ENCODE data around the gene TLR5.

TLR5 gene

GRCh38 chr1:223142795-223143536, at the start of gene TLR5:
Gene TLR5, minus strand, starts transcription at chr1:223143248. Its CDS starts 30,217 bp downstream, at chr1:223113031.
- no peaks in the 10 kb centered on the region for H4K20me1 ChIP-seq (ENCODE audit: low read depth, low read length)
- TF ChIP-seq CTCF (IDR thresholded peaks at IDR 0.05; ENCODE audit: insufficient read depth, low read length, poor library complexity, severe bottlenecking) (peak; percentile 71), EZH2phosphoT487 (conservative IDR thresholded peaks at IDR 0.05; ENCODE audit: low read length) (no peak)

GRCh38 chr1:223189903-223190724, 47.1 kb upstream of the TLR5 start:
- no peak overlapping the region for H2AFZ ChIP-seq (ENCODE audit: low read depth, low read length, severe bottlenecking)
- no peaks in the 10 kb centered on the region for H3K79me2 ChIP-seq (ENCODE audit: insufficient read depth, low read length)
- no peaks in the 10 kb centered on the region for H3K9me3 ChIP-seq (ENCODE audit: insufficient read depth, low read length)
- no peak overlapping the region for H3K4me3 ChIP-seq (ENCODE audit: insufficient read depth, low read length, poor library complexity, severe bottlenecking)
- no peaks in the 10 kb centered on the region for H3K27me3 ChIP-seq (ENCODE audit: low read length)
- no peak overlapping the region for H3K4me2 ChIP-seq (ENCODE audit: low read depth, low read length, poor library complexity, severe bottlenecking)
- no peaks in the 10 kb centered on the region for H3K9me2 ChIP-seq (replicated peaks; ENCODE audit: insufficient read depth, low read length)
- TF ChIP-seq CTCF (IDR thresholded peaks at IDR 0.05; ENCODE audit: insufficient read depth, low read length, poor library complexity, severe bottlenecking) (no peak), EZH2phosphoT487 (conservative IDR thresholded peaks at IDR 0.05; ENCODE audit: low read length) (no peak)
- H3K27ac ChIP-seq (ENCODE audit: low read depth, low read length), result no peak overlapping the region
- no peaks in the 10 kb centered on the region for H3K36me3 ChIP-seq (ENCODE audit: low read length)
- H3F3A ChIP-seq (ENCODE audit: insufficient read depth), result no peaks in the 10 kb centered on the region
- no peak overlapping the region for H3K9ac ChIP-seq (ENCODE audit: low read length)
- H4K20me1 ChIP-seq (ENCODE audit: low read depth, low read length), result no peaks in the 10 kb centered on the region

More at GRCh38 chr1:223142795-223143536, at the start of gene TLR5:
- no peaks in the 10 kb centered on the region for H3K9me2 ChIP-seq (replicated peaks; ENCODE audit: insufficient read depth, low read length)
- peak within 1 kb of the TSS; percentile 23; the same call in 1 of the 2 replicates for H3K9ac ChIP-seq (ENCODE audit: low read length)
- H3K4me2 ChIP-seq (ENCODE audit: low read depth, low read length, poor library complexity, severe bottlenecking), result peak within 1 kb of the TSS; percentile 44
- no peaks in the 10 kb centered on the region for H3K9me3 ChIP-seq (ENCODE audit: insufficient read depth, low read length)
- H3K79me2 ChIP-seq (ENCODE audit: insufficient read depth, low read length), result no peaks in the 10 kb centered on the region
- H3K36me3 ChIP-seq (ENCODE audit: low read length), result no peaks in the 10 kb centered on the region
- H3K4me3 ChIP-seq (ENCODE audit: insufficient read depth, low read length, poor library complexity, severe bottlenecking), result peak within 1 kb of the TSS; percentile 45
- no peaks in the 10 kb centered on the region for H3K27me3 ChIP-seq (ENCODE audit: low read length)
- H3F3A ChIP-seq (ENCODE audit: insufficient read depth), result no peaks in the 10 kb centered on the region
- no peak within 1 kb of the TSS for H3K27ac ChIP-seq (ENCODE audit: low read depth, low read length)
- peak within 1 kb of the TSS; percentile 35 for H2AFZ ChIP-seq (ENCODE audit: low read depth, low read length, severe bottlenecking)

- no peak overlapping the region for H3K4me2 ChIP-seq (ENCODE audit: low read depth, low read length, poor library complexity, severe bottlenecking)
- TF ChIP-seq CTCF (IDR thresholded peaks at IDR 0.05; ENCODE audit: insufficient read depth, low read length, poor library complexity, severe bottlenecking), result no peak
- H3K9me2 ChIP-seq (replicated peaks; ENCODE audit: insufficient read depth, low read length), result no peaks in the 10 kb centered on the region
- no peaks in the 10 kb centered on the region for H3K36me3 ChIP-seq (ENCODE audit: low read length)
- H3K27me3 ChIP-seq (ENCODE audit: low read length), result no peaks in the 10 kb centered on the region
- H3K9me3 ChIP-seq (ENCODE audit: insufficient read depth, low read length), result no peaks in the 10 kb centered on the region
- H3F3A ChIP-seq (ENCODE audit: insufficient read depth), result no peaks in the 10 kb centered on the region
- no peak overlapping the region for H2AFZ ChIP-seq (ENCODE audit: low read depth, low read length, severe bottlenecking)
- H3K4me3 ChIP-seq (ENCODE audit: insufficient read depth, low read length, poor library complexity, severe bottlenecking), result no peak overlapping the region
- H3K79me2 ChIP-seq (ENCODE audit: insufficient read depth, low read length), result no peaks in the 10 kb centered on the region
- H4K20me1 ChIP-seq (ENCODE audit: low read depth, low read length), result no peaks in the 10 kb centered on the region
- no peak overlapping the region for H3K27ac ChIP-seq (ENCODE audit: low read depth, low read length)
- no peak overlapping the region for H3K9ac ChIP-seq (ENCODE audit: low read length)
These were observed 46.5 kb upstream of the TLR5 start for GRCh38 chr1:223189525-223189902.

Measured in SU-DHL-6 (cell line).